Transverse colon (tissue), 4 donors: Measurements from ENCODE around the gene FSD1.

ENCODE experiments used
- EP300 ChIP-seq: sonication (generic); formaldehyde crosslinking; IDR thresholded peaks from one replicate; pipeline ENCODE4 v1.6.1; 2017; ENCODE audit warnings: antibody characterized with exemption, low read depth
- POLR2A ChIP-seq: fragments of 450-650 bp; IDR thresholded peaks from one replicate; pipeline ENCODE4 v1.6.1; 2016; ENCODE audit warnings: antibody characterized with exemption, mild to moderate bottlenecking, moderate library complexity
- POLR2AphosphoS5 ChIP-seq, 3 donors: sonication (generic); formaldehyde crosslinking; IDR thresholded peaks; one replicate each; pipeline ENCODE4 v1.6.1; 2016; ENCODE audit warnings: antibody characterized with exemption in 3 of 3
- TF ChIP-seq, protein P1 (sequence below), 5 experiments: fragments of 200-600 bp in 3 of 5; fragments of 450-650 bp in 2 of 5; sonication (generic) in 3 of 5; IDR thresholded peaks; 1 replicate in 2 of 5; 2 replicates in 3 of 5; pipeline ENCODE4 v1.5.1; 2016 to 2017; ENCODE audit warnings: antibody characterized with exemption in 5 of 5, inconsistent platforms in 3 of 5, mild to moderate bottlenecking in 2 of 5, moderate library complexity in 1 of 5

DNA sequence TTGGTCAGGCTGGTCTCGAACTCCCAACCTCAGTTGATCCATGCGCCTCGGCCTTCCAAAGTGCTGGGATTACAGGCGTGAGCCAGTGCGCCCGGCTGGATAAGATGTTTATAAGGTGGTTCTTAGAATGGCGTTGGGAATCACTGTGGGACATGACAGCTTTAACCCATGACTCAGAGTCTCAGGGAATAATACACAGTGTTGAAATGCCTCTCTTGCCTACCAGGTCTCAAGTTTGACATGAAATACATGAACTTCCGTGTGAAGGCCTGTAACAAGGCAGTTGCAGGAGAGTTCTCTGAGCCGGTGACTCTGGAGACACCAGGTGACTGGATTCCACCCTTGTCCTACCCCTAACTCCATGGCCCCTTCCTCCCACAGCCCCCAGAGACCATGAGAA lies 12.6 kb downstream of the FSD1 start:
- TF ChIP-seq, protein P1, sequence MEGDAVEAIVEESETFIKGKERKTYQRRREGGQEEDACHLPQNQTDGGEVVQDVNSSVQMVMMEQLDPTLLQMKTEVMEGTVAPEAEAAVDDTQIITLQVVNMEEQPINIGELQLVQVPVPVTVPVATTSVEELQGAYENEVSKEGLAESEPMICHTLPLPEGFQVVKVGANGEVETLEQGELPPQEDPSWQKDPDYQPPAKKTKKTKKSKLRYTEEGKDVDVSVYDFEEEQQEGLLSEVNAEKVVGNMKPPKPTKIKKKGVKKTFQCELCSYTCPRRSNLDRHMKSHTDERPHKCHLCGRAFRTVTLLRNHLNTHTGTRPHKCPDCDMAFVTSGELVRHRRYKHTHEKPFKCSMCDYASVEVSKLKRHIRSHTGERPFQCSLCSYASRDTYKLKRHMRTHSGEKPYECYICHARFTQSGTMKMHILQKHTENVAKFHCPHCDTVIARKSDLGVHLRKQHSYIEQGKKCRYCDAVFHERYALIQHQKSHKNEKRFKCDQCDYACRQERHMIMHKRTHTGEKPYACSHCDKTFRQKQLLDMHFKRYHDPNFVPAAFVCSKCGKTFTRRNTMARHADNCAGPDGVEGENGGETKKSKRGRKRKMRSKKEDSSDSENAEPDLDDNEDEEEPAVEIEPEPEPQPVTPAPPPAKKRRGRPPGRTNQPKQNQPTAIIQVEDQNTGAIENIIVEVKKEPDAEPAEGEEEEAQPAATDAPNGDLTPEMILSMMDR (IDR thresholded peaks at IDR 0.05): no peak
- no peak for TF ChIP-seq EP300
- TF ChIP-seq POLR2A: no peak
- no peak for TF ChIP-seq POLR2AphosphoS5 (IDR thresholded peaks at IDR 0.05)
